RWPE2 (cell line): Measurements from ENCODE around the gene RPS21.

Experiments
- ATAC-seq: fragments of 200-7000 bp; cut with Tn5 transposase; 3 replicates; pipeline ENCODE4 v1.9.1; 2021; ENCODE audit warnings: low read depth
- DNase-seq: peaks from one replicate; pipeline ENCODE4 v3.0.0-alpha.2; 2020; ENCODE audit warnings: low spot score
- H3K27ac ChIP-seq: fragments of 450-650 bp; 2 replicates; pipeline ENCODE4 v1.5.1; 2017; ENCODE audit warnings: mild to moderate bottlenecking; ENCODE audit not compliant: poor library complexity, severe bottlenecking
- H3K27me3 ChIP-seq: fragments of 250-450 bp; sonication (Bioruptor Pico); 2 replicates; pipeline ENCODE4 v1.5.1; 2021; ENCODE audit warnings: mild to moderate bottlenecking, moderate library complexity; ENCODE audit not compliant: insufficient read depth, poor library complexity, severe bottlenecking
- H3K36me3 ChIP-seq: fragments of 250-450 bp; sonication (Bioruptor Pico); 2 replicates; pipeline ENCODE4 v1.5.1; 2020; ENCODE audit warnings: low read depth, mild to moderate bottlenecking, moderate library complexity
- H3K4me1 ChIP-seq: fragments of 250-450 bp; sonication (Bioruptor Pico); 2 replicates; pipeline ENCODE4 v1.5.1; 2021; ENCODE audit warnings: mild to moderate bottlenecking, moderate library complexity; ENCODE audit not compliant: insufficient read depth, poor library complexity, severe bottlenecking
- H3K4me3 ChIP-seq: fragments of 250-450 bp; sonication (Bioruptor Pico); 2 replicates; pipeline ENCODE4 v1.5.1; 2021; ENCODE audit warnings: mild to moderate bottlenecking, moderate library complexity; ENCODE audit not compliant: severe bottlenecking
- H3K9me3 ChIP-seq: fragments of 250-450 bp; sonication (Bioruptor Pico); 2 replicates; pipeline ENCODE4 v1.5.1; 2021; ENCODE audit warnings: mild to moderate bottlenecking, moderate library complexity; ENCODE audit not compliant: severe bottlenecking
- CTCF ChIP-seq: fragments of 450-650 bp; IDR thresholded peaks from one replicate; pipeline ENCODE4 v1.5.1; 2017; ENCODE audit warnings: mild to moderate bottlenecking, moderate library complexity; ENCODE audit not compliant: poor library complexity, severe bottlenecking

The RPS21 gene

GRCh38 chr20:62350629-62351422 is 36.1 kb upstream of the RPS21 start:
- Histone ChIP-seq H3K4me1 (peaks cover 59% of the 10 kb centered on the region), H3K27me3 (no peaks in the 10 kb centered on the region), H3K27ac (peak overlapping the region; percentile 99), H3K36me3 (peaks cover 86% of the 10 kb centered on the region), H3K9me3 (no peaks in the 10 kb centered on the region), H3K4me3 (no peak overlapping the region)
- DNase-seq: peak; percentile 88
- peak; percentile 25 for TF ChIP-seq CTCF
- ATAC-seq: peak; percentile 43

DNA sequence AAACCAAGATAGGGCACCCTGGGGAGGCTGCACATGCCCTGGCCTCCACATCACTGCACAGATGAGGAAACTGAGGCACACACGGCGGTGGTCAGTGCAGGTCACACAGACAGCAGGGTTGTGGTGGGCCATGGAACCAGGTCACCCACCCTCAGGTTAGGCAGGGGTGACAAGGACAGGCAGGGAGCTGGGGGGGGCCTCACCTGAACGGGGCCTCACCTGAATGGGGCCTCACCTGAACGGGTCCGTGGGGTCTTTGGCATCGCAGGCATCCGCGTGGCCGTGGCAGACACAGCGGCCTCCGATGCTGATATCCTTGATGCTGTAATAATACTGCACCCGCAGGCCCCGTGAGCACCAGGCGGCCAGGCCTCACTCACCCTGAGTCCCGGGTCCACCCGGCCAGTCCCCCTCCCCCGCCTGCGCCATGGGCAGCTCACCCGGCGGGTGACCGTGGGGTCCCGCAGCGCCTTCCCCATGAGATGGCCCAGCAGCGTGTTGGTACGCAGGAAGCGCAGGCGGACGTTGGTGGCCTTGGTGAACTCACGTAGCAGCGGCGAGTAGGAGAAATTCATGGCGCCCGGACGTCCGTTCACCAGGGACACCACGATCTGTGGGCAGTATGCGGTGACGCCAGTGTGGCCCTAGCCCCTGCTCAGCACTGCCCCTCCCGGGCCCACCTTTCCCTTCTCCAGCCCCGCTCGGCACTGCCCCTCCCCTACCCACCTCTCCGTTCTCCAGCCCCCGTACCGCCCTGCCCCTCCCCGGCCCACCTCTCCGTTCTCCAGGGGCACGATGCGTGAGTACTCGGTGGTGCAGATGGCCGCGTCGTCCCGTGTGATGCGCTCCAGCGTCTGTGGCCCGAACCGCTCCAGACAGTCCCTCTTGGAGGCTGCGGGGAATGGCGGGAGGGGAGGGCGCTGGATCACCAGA is 35.2 kb upstream of the RPS21 start:
- Histone ChIP-seq H3K36me3 (peaks cover 86% of the 10 kb centered on the region), H3K4me3 (no peak overlapping the region), H3K4me1 (peaks cover 68% of the 10 kb centered on the region), H3K27me3 (no peaks in the 10 kb centered on the region), H3K27ac (peak overlapping the region; percentile 99), H3K9me3 (no peaks in the 10 kb centered on the region)
- TF ChIP-seq CTCF: no peak
- no peak for ATAC-seq
- peak; percentile 92 for DNase-seq

- H3K27me3 ChIP-seq: no peaks in the 10 kb centered on the region
- H3K27ac ChIP-seq: peak overlapping the region; percentile 99
- peak; percentile 4; the same call in 1 of the 3 replicates for ATAC-seq
- H3K36me3 ChIP-seq: peaks cover 86% of the 10 kb centered on the region
- peaks cover 77% of the 10 kb centered on the region for H3K4me1 ChIP-seq
- DNase-seq: peak; percentile 92
- H3K4me3 ChIP-seq: no peak overlapping the region
- H3K9me3 ChIP-seq: no peaks in the 10 kb centered on the region
- peak; percentile 84 for TF ChIP-seq CTCF
These were observed 34.3 kb upstream of the RPS21 start for GRCh38 chr20:62352402-62353288.

DNA sequence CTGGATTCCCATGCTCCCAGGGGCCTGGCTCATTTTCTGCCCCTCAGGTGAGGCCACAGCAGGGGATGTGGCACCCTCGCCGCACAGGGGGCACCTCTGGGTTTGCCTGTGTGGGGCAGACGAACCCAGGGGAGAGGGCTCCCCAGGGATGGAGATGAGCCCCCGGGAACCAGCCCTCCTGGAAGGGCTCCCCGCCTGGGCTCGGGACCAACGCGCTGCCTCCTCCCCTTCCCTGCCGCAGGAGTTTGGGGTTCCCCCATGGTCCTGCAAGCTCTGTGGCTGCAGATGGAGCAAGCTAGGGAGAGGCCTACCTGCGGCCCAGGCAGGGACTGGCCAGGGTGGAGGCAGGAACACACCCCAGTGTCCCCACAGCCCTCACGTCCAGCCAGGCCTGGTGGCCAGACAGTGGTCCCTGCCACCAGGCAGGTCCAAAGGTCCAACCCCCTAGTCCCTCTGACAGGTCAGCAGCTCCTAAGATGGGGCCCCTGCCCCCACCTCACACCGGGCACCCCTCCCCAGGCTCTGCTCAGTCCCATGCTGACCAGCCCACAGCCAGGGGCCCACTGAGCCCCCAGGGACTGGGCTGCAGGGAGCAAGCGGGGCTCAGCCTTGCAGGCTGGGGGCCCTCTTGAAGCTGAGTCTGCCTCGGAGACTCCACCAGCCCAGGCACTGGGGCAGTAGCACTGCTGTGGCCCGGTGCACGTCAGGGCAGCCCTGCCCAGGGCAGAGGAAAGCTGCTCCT is 33.4 kb upstream of the RPS21 start:
- peaks cover 86% of the 10 kb centered on the region for H3K36me3 ChIP-seq
- no peaks in the 10 kb centered on the region for H3K9me3 ChIP-seq
- no peak for TF ChIP-seq CTCF
- peak; percentile 87 for DNase-seq
- H3K27me3 ChIP-seq: no peaks in the 10 kb centered on the region
- H3K27ac ChIP-seq: peak overlapping the region; percentile 99
- peaks cover 86% of the 10 kb centered on the region for H3K4me1 ChIP-seq
- no peak overlapping the region for H3K4me3 ChIP-seq
- no peak for ATAC-seq
